D721Med (cell line): ENCODE results near the gene ECHS1.

ENCODE experiments used
- DNase-seq: peaks from one replicate; pipeline ENCODE4 v3.0.0; 2011; ENCODE audit warnings: low spot score; ENCODE audit not compliant: insufficient read length
- FAIRE-seq: peaks from 2 replicates; lab custom pipeline; 2011; peaks lifted over from hg19 to GRCh38; lab: Jason Lieb, UNC
- TF ChIP-seq, protein P1 (sequence below): IDR thresholded peaks from 2 replicates; pipeline ENCODE4 v1.5.1; 2012; ENCODE audit warnings: mild to moderate bottlenecking, control low read depth; ENCODE audit not compliant: insufficient read depth; ENCODE audit errors: missing control alignments

Gene ECHS1

GRCh38 chr10:133356549-133357284, 16.4 kb downstream of the ECHS1 start:
- TF ChIP-seq, protein P1, sequence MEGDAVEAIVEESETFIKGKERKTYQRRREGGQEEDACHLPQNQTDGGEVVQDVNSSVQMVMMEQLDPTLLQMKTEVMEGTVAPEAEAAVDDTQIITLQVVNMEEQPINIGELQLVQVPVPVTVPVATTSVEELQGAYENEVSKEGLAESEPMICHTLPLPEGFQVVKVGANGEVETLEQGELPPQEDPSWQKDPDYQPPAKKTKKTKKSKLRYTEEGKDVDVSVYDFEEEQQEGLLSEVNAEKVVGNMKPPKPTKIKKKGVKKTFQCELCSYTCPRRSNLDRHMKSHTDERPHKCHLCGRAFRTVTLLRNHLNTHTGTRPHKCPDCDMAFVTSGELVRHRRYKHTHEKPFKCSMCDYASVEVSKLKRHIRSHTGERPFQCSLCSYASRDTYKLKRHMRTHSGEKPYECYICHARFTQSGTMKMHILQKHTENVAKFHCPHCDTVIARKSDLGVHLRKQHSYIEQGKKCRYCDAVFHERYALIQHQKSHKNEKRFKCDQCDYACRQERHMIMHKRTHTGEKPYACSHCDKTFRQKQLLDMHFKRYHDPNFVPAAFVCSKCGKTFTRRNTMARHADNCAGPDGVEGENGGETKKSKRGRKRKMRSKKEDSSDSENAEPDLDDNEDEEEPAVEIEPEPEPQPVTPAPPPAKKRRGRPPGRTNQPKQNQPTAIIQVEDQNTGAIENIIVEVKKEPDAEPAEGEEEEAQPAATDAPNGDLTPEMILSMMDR: no peak
- FAIRE-seq: no peak
- no peak for DNase-seq

- TF ChIP-seq, protein P1: no peak
- DNase-seq: no peak
- FAIRE-seq: no peak
Observed at GRCh38 chr10:133355991-133356390, 17.2 kb downstream of the ECHS1 start.

- DNase-seq: no peak
- TF ChIP-seq, protein P1: no peak
- no peak for FAIRE-seq
Observed at GRCh38 chr10:133355266-133355665, 17.9 kb downstream of the ECHS1 start.

GRCh38 chr10:133354672-133355240, 18.4 kb downstream of the ECHS1 start:
- TF ChIP-seq, protein P1: no peak
- FAIRE-seq (no peak), DNase-seq (no peak)

- DNase-seq: no peak
- TF ChIP-seq, protein P1: no peak
- no peak for FAIRE-seq
Observed at GRCh38 chr10:133353988-133354605, 19.1 kb downstream of the ECHS1 start.

- DNase-seq (no peak), FAIRE-seq (no peak)
- TF ChIP-seq, protein P1: no peak
Observed at GRCh38 chr10:133353202-133353959, 19.8 kb downstream of the ECHS1 start.
